PC-3 (cell line): ENCODE measurements around the gene AFG1L. TPM values are rescaled to one million over a fixed set of nuclear protein-coding genes. Genes with fewer than 3 reads are reported as not detected.

Experiments used
- ATAC-seq: fragments of 200-7000 bp; cut with Tn5 transposase; 2 replicates; pipeline ENCODE4 v1.9.1; 2020; ENCODE audit warnings: mild to moderate bottlenecking, moderate library complexity
- BruUV-seq: library from RNA; stranded (reverse); fragments of 400-500 nt; replicated peaks from 2 replicates; lab custom pipeline; 2021; lab: Mats Ljungman, UMichigan
- CTCF ChIA-PET: fragments of 300-600 bp; sonication (Branson Sonifier 250); formaldehyde crosslinking; loops from one replicate; lab custom pipeline; 2022; ENCODE audit warnings: antibody characterized with exemption; lab: Charles Lee
- POLR2A ChIA-PET: fragments of 300-600 bp; sonication (Branson Sonifier 250); formaldehyde crosslinking; loops from one replicate; lab custom pipeline; 2022; ENCODE audit warnings: antibody characterized with exemption; ENCODE audit not compliant: unreplicated experiment; lab: Charles Lee
- DNase-seq: peaks from one replicate; pipeline ENCODE4 v3.0.0-alpha.2; 2015
- H2AFZ ChIP-seq: fragments of 300-600 bp; sonication (generic); 2 replicates; pipeline ENCODE4 v1.6.0; 2016; ENCODE audit warnings: antibody characterized with exemption, low read length
- H3F3A ChIP-seq: fragments of 300-600 bp; sonication (generic); one replicate; pipeline ENCODE4 v1.6.0; 2017; ENCODE audit warnings: antibody characterized with exemption, low read length, control low read depth, mild to moderate bottlenecking; ENCODE audit not compliant: unreplicated experiment
- H3K27ac ChIP-seq: fragments of 300-600 bp; sonication (generic); 2 replicates; pipeline ENCODE4 v1.5.1; 2016; ENCODE audit warnings: mild to moderate bottlenecking, low read length
- H3K27me3 ChIP-seq: fragments of 300-600 bp; sonication (generic); 2 replicates; pipeline ENCODE4 v1.6.1; 2016; ENCODE audit warnings: low read length, mixed read lengths
- H3K36me3 ChIP-seq: fragments of 300-600 bp; sonication (generic); 2 replicates; pipeline ENCODE4 v1.6.1; 2016; ENCODE audit warnings: low read depth, mixed run types, low read length, mixed read lengths
- H3K4me1 ChIP-seq: fragments of 300-600 bp; sonication (generic); 2 replicates; pipeline ENCODE4 v1.5.1; 2016; ENCODE audit warnings: low read length; ENCODE audit not compliant: insufficient read depth
- H3K4me2 ChIP-seq: fragments of 300-600 bp; sonication (generic); 2 replicates; pipeline ENCODE4 v1.6.0; 2016; ENCODE audit warnings: low read length
- H3K4me3 ChIP-seq: fragments of 300-600 bp; sonication (generic); 2 replicates; pipeline ENCODE4 v1.5.1; 2016; ENCODE audit warnings: mild to moderate bottlenecking, low read length, mixed read lengths
- H3K79me2 ChIP-seq: fragments of 300-600 bp; sonication (generic); 2 replicates; pipeline ENCODE4 v1.6.1; 2017; ENCODE audit warnings: low read length, mixed read lengths
- H3K9ac ChIP-seq: fragments of 300-600 bp; sonication (generic); 2 replicates; pipeline ENCODE4 v1.6.0; 2016; ENCODE audit warnings: mild to moderate bottlenecking, low read length
- H3K9me2 ChIP-seq: fragments of 300-600 bp; sonication (generic); replicated peaks from 2 replicates; pipeline ENCODE4 v1.6.1; 2016; ENCODE audit warnings: mixed run types, low read length, mixed read lengths
- H3K9me3 ChIP-seq: fragments of 300-600 bp; sonication (generic); 2 replicates; pipeline ENCODE4 v1.6.1; 2016; ENCODE audit warnings: low read length, mixed read lengths
- H4K20me1 ChIP-seq: fragments of 300-600 bp; sonication (generic); 2 replicates; pipeline ENCODE4 v1.6.1; 2016; ENCODE audit warnings: low read length, mixed read lengths
- CTCF ChIP-seq: fragments of 300-600 bp; sonication (generic); conservative IDR thresholded peaks from 2 replicates; pipeline ENCODE4 v1.5.1; 2017; ENCODE audit warnings: antibody characterized with exemption, low read depth, mild to moderate bottlenecking, low read length
- EZH2 ChIP-seq: fragments of 300-600 bp; sonication (generic); IDR thresholded peaks from one replicate; pipeline ENCODE4 v1.6.1; 2017; ENCODE audit warnings: antibody characterized with exemption, mild to moderate bottlenecking, low read length; ENCODE audit not compliant: unreplicated experiment
- EZH2phosphoT487 ChIP-seq: fragments of 300-600 bp; sonication (generic); IDR thresholded peaks from 2 replicates; pipeline ENCODE4 v1.6.1; 2018; ENCODE audit warnings: mild to moderate bottlenecking, antibody characterized with exemption, low read length, borderline replicate concordance
- intact Hi-C: fragments of 100-400 bp; cut with micrococcal nuclease; formaldehyde crosslinking; loops from 2 replicates; pipeline ENCODE4 v1.9.0; 2023
- total RNA-seq: library from RNA; depleted of rRNA; stranded (reverse); fragments of >200 nt; gene quantifications from 2 replicates; pipeline ENCODE4 v1.2.3, GENCODE V29; 2014

Gene AFG1L
- total RNA-seq, 1 experiment from 2014 or later, result 3.6 TPM

GRCh38 chr6:108544606-108545005 is 249.8 kb downstream of the AFG1L start:
- no peak overlapping the region for H3K9ac ChIP-seq
- intact Hi-C loops, result no loop called here
- no peaks in the 10 kb centered on the region for H3K27me3 ChIP-seq
- H3F3A ChIP-seq, result no peaks in the 10 kb centered on the region
- H3K4me2 ChIP-seq, result no peak overlapping the region
- 0 out of 2 replicates have a peak, but pooled peaks cover 4% of the 10 kb centered on the region for H3K4me1 ChIP-seq
- no peaks in the 10 kb centered on the region for H3K9me3 ChIP-seq
- POLR2A ChIA-PET, result no interaction called here
- no peak overlapping the region for H3K27ac ChIP-seq
- no peaks in the 10 kb centered on the region for H4K20me1 ChIP-seq
- H3K4me3 ChIP-seq, result no peak overlapping the region
- no peaks in the 10 kb centered on the region for H3K79me2 ChIP-seq
- no peak for ATAC-seq
- BruUV-seq, result no TSS peak
- DNase-seq, result no peak
- H3K9me2 ChIP-seq, result no peaks in the 10 kb centered on the region
- no peak for TF ChIP-seq EZH2phosphoT487
- TF ChIP-seq EZH2, result no peak
- TF ChIP-seq CTCF, result no peak
- no peak overlapping the region for H2AFZ ChIP-seq
- CTCF ChIA-PET, result no interaction called here
- no peaks in the 10 kb centered on the region for H3K36me3 ChIP-seq

DNA sequence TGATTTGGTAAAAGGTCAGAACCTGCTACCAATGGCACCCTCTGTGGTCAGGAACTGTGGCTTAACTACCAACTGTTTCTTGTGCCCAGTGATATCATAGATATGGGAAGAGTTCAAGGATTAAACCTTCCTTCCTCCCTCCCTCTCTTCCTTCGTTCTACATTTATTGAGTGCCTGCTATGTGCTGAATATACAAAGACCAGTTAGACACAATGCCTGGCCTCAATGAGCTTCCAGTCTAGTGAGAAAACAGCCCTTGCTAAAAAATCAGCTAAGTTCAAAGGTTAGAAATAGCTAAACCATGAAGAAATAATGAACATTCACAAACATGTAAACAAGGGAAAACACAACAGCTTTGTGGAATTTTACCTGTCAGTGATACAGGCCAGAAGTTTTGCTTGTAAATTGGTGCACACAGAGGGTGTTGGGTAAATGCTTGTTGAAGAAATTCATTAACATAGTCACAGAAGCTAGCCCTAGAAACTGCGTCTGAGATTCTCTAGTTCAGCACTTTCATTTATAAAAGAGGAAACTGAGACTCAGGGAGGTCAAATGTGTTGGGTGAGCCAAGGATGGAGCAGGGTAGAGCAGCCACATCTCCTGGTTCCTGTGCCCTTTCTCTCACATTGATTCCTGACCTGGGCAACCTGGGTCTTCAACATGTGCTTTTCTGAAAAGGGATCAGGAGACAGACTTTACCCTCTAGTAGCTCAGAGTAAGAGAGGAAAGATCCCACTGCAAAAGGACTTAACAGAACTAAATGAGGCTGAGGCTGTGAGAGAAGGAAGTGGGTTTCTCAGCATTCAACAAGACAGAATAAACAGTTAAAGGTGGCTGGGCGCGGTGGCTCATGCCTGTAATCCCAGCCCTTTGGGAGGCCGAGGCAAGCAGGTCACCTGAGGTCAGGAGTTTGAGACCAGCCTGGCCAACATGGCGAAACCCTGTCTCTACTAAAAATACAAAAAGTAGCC is 251.5 kb downstream of the AFG1L start:
- Histone ChIP-seq H3K79me2 (no peaks in the 10 kb centered on the region), H3K9me3 (no peaks in the 10 kb centered on the region), H3K9me2 (no peaks in the 10 kb centered on the region), H3K9ac (no peak overlapping the region), H3F3A (no peaks in the 10 kb centered on the region), H3K36me3 (no peaks in the 10 kb centered on the region), H3K27me3 (no peaks in the 10 kb centered on the region), H3K4me2 (no peak overlapping the region), H3K4me3 (no peak overlapping the region), H3K4me1 (0 out of 2 replicates have a peak, but pooled peaks cover 4% of the 10 kb centered on the region), H4K20me1 (no peaks in the 10 kb centered on the region), H2AFZ (no peak overlapping the region), H3K27ac (no peak overlapping the region)
- DNase-seq, result no peak
- ChIA-PET CTCF (no interaction called here), POLR2A (no interaction called here)
- no peak for ATAC-seq
- intact Hi-C loops, result no loop called here
- TF ChIP-seq EZH2phosphoT487 (no peak), EZH2 (no peak), CTCF (no peak)
- no TSS peak for BruUV-seq

- Histone ChIP-seq H3K4me2 (no peak overlapping the region), H2AFZ (no peak overlapping the region), H3K9ac (no peak overlapping the region), H3K9me3 (no peaks in the 10 kb centered on the region), H3K9me2 (no peaks in the 10 kb centered on the region), H3K27me3 (no peaks in the 10 kb centered on the region), H3K27ac (no peak overlapping the region), H3K79me2 (no peaks in the 10 kb centered on the region), H3F3A (no peaks in the 10 kb centered on the region), H3K4me1 (no peaks in the 10 kb centered on the region), H3K4me3 (no peak overlapping the region), H3K36me3 (no peaks in the 10 kb centered on the region), H4K20me1 (no peaks in the 10 kb centered on the region)
- CTCF ChIA-PET, result no interaction called here
- POLR2A ChIA-PET, result no interaction called here
- no peak for TF ChIP-seq CTCF
- TF ChIP-seq EZH2phosphoT487, result no peak
- no peak for TF ChIP-seq EZH2
- ATAC-seq (no peak), DNase-seq (no peak)
- BruUV-seq, result no TSS peak
- intact Hi-C loops, result no loop called here
Measured at GRCh38 chr6:108549241-108549640, 254.4 kb downstream of the AFG1L start.
